CD4-positive, alpha-beta T cell (primary cell): ENCODE measurements around the gene CPTP. TPM values are rescaled to one million over a fixed set of nuclear protein-coding genes. Genes with fewer than 3 reads are reported as not detected.
A peak's percentile ranks its signal among the peaks of the same experiment; 100 is the strongest.

Experiments used
- ATAC-seq: fragments of 200-7000 bp; cut with Tn5 transposase; one replicate; pipeline ENCODE4 v1.10.0; 2022; ENCODE audit warnings: mild to moderate bottlenecking; ENCODE audit not compliant: poor library complexity
- CTCF ChIA-PET: fragments of 350-600 bp; sonication (Branson Sonifier 250); formaldehyde crosslinking; loops from one replicate; lab custom pipeline; 2021; ENCODE audit warnings: antibody characterized with exemption, inconsistent platforms; lab: Charles Lee
- POLR2A ChIA-PET: fragments of 350-600 bp; sonication (Branson Sonifier 250); formaldehyde crosslinking; loops from one replicate; lab custom pipeline; 2021; ENCODE audit warnings: antibody characterized with exemption, inconsistent platforms; lab: Charles Lee
- DNase-seq, 14 experiments: peaks; one replicate each; pipeline ENCODE4 v3.0.0-alpha.2; 2013 to 2020; ENCODE audit warnings: mixed read lengths in 2 of 14
- H3K27ac ChIP-seq, 2 donors: one replicate each; pipeline versions ENCODE4 v1.5.1 to v1.7.0; 2013; ENCODE audit warnings: low read length in 2 of 2, low read depth in 1 of 2, mild to moderate bottlenecking in 1 of 2
- H3K27me3 ChIP-seq, 2 experiments: 1 replicate in 1 of 2; 2 replicates in 1 of 2; pipeline versions ENCODE4 v1.6.1 to v1.7.0; 2013; ENCODE audit warnings: low read length in 2 of 2, control low read depth in 1 of 2, mild to moderate bottlenecking in 1 of 2, moderate library complexity in 1 of 2; ENCODE audit not compliant: insufficient read depth in 2 of 2, control insufficient read depth in 1 of 2
- H3K36me3 ChIP-seq: one replicate; pipeline ENCODE4 v1.6.1; 2013; ENCODE audit warnings: low read length, control low read depth; ENCODE audit not compliant: insufficient read depth
- H3K4me1 ChIP-seq: one replicate; pipeline ENCODE4 v1.6.1; 2013; ENCODE audit warnings: low read length, control low read depth; ENCODE audit not compliant: insufficient read depth
- H3K4me3 ChIP-seq: one replicate; pipeline ENCODE4 v1.5.1; 2013; ENCODE audit warnings: mild to moderate bottlenecking, low read length, moderate library complexity
- H3K9me3 ChIP-seq, 2 experiments: 1 replicate in 1 of 2; 2 replicates in 1 of 2; pipeline versions ENCODE4 v1.6.1 to v1.7.0; 2013; ENCODE audit warnings: low read length in 2 of 2, mild to moderate bottlenecking in 2 of 2, control low read depth in 1 of 2, moderate library complexity in 1 of 2; ENCODE audit not compliant: control insufficient read depth in 1 of 2, insufficient read depth in 1 of 2
- H3K27ac Mint-ChIP-seq: one replicate; pipeline ENCODE4 v1.8.0; 2020; ENCODE audit warnings: mixed read lengths
- H3K27me3 Mint-ChIP-seq: one replicate; pipeline ENCODE4 v1.8.0; 2021; ENCODE audit warnings: mixed read lengths
- H3K36me3 Mint-ChIP-seq: one replicate; pipeline ENCODE4 v1.8.0; 2021; ENCODE audit warnings: low read depth, mixed read lengths
- H3K4me1 Mint-ChIP-seq: one replicate; pipeline ENCODE4 v1.8.0; 2021; ENCODE audit warnings: low read depth, mixed read lengths
- H3K4me3 Mint-ChIP-seq: one replicate; pipeline ENCODE4 v1.8.0; 2020; ENCODE audit warnings: mild to moderate bottlenecking, mixed read lengths
- H3K9me3 Mint-ChIP-seq: one replicate; pipeline ENCODE4 v1.8.0; 2020; ENCODE audit warnings: mixed read lengths
- intact Hi-C, 2 experiments: fragments of 100-400 bp; cut with DNase I in 1 of 2; cut with micrococcal nuclease in 1 of 2; formaldehyde crosslinking; loops; one replicate each; pipeline versions ENCODE4 v1.15.1 to v1.9.0; 2023 to 2025; cut with DNase I, micrococcal nuclease
- total RNA-seq, 174 experiments: library from RNA in 2 of 174; stranded (reverse) in 2 of 174; gene quantifications; one replicate each; pipeline ENCODE4 v1.2.3 and lab custom pipeline; 2021 to 2026
- TF ChIP-seq, protein P1 (sequence below): fragments of 200-600 bp; IDR thresholded peaks from one replicate; pipeline ENCODE4 v1.8.0; 2022; ENCODE audit warnings: antibody characterized with exemption, mild to moderate bottlenecking

Gene CPTP
- total RNA-seq, 2 experiments from 2014 or later: 11.6 to 12.9 TPM

- no peak overlapping the region for H3K27ac Mint-ChIP-seq
- no peaks in the 10 kb centered on the region for H3K36me3 ChIP-seq
- ChIA-PET CTCF (no interaction called here), POLR2A (no interaction called here)
- DNase-seq (peak in 1 of 14 experiments; percentile 40), ATAC-seq (no peak)
- no peak overlapping the region for H3K27ac ChIP-seq
- TF ChIP-seq, protein P1, sequence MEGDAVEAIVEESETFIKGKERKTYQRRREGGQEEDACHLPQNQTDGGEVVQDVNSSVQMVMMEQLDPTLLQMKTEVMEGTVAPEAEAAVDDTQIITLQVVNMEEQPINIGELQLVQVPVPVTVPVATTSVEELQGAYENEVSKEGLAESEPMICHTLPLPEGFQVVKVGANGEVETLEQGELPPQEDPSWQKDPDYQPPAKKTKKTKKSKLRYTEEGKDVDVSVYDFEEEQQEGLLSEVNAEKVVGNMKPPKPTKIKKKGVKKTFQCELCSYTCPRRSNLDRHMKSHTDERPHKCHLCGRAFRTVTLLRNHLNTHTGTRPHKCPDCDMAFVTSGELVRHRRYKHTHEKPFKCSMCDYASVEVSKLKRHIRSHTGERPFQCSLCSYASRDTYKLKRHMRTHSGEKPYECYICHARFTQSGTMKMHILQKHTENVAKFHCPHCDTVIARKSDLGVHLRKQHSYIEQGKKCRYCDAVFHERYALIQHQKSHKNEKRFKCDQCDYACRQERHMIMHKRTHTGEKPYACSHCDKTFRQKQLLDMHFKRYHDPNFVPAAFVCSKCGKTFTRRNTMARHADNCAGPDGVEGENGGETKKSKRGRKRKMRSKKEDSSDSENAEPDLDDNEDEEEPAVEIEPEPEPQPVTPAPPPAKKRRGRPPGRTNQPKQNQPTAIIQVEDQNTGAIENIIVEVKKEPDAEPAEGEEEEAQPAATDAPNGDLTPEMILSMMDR: no peak
- H3K27me3 Mint-ChIP-seq: no peaks in the 10 kb centered on the region
- intact Hi-C loops: no loop called here
- H3K4me3 ChIP-seq: no peak overlapping the region
- no peaks in the 10 kb centered on the region for H3K4me1 Mint-ChIP-seq
- H3K27me3 ChIP-seq: no peaks in the 10 kb centered on the region
- H3K4me3 Mint-ChIP-seq: no peak overlapping the region
- no peaks in the 10 kb centered on the region for H3K9me3 Mint-ChIP-seq
- H3K4me1 ChIP-seq: no peaks in the 10 kb centered on the region
- H3K9me3 ChIP-seq: peaks cover 0 to 3% of the 10 kb centered on the region in 2 experiments
- H3K36me3 Mint-ChIP-seq: no peaks in the 10 kb centered on the region
Observed at GRCh38 chr1:1281533-1282321, 42.9 kb upstream of the CPTP start.

DNA sequence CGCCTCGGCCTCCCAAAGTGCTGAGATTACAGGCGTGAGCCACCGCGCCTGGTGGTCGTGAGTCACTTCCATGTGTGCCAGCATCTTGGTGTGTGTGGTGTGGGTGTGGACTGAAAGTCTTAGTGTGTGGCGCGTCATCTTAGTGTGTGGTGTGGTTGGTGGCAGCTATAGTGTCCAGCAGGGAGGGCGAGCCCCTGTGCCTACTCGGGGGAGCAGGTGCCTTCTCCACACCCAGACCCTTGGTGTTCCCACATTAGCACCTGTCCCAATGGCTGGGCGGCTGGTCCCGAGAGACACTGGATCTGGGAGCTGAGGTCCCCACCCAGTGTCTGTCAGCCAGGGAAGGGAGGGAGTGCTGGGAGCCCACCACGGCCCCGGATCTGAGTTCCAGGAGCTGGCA lies 41.6 kb upstream of the CPTP start:
- no peak overlapping the region for H3K4me3 ChIP-seq
- CTCF ChIA-PET: no interaction called here
- TF ChIP-seq, protein P1: no peak

DNA sequence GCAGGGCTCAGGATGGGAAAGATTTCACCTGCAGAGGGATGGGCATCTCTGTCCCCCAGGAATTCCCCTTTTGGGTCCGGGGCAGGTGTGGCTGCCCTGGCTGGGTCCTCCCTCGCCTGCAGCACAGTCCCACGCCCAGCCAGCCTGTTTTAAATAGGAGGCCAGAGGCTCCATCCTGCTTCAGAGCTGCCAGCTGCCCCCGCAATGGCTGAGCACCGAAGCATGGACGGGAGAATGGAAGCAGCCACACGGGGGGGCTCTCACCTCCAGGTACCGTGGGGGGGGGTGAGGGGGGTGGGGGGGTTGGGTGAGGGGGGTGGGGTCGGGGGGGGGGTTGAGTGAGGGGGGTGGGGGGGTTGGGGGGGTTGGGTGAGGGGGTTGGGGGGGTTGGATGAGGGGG lies 40.8 kb upstream of the CPTP start:
- no peaks in the 10 kb centered on the region for H3K9me3 Mint-ChIP-seq
- Histone ChIP-seq H3K4me3 (no peak overlapping the region), H3K27ac (no peak overlapping the region), H3K9me3 (peaks cover 0 to 3% of the 10 kb centered on the region in 2 experiments), H3K27me3 (no peaks in the 10 kb centered on the region), H3K36me3 (no peaks in the 10 kb centered on the region), H3K4me1 (no peaks in the 10 kb centered on the region)
- CTCF ChIA-PET: no interaction called here
- no peaks in the 10 kb centered on the region for H3K36me3 Mint-ChIP-seq
- H3K27me3 Mint-ChIP-seq: no peaks in the 10 kb centered on the region
- H3K4me1 Mint-ChIP-seq: no peaks in the 10 kb centered on the region
- H3K27ac Mint-ChIP-seq: no peak overlapping the region
- H3K4me3 Mint-ChIP-seq: no peak overlapping the region
- intact Hi-C loops: no loop called here
- no peak for ATAC-seq
- DNase-seq: no peak
- TF ChIP-seq, protein P1: no peak
- POLR2A ChIA-PET: interaction anchor here (0.6 kb wide), 1 partner anchor 105 kb away, joined by 3 read pairs; no protein-coding TSS in a partner anchor

More for the DNA sequence above, 41.6 kb upstream of the CPTP start:
- no peaks in the 10 kb centered on the region for H3K4me1 Mint-ChIP-seq
- H3K27me3 Mint-ChIP-seq: no peaks in the 10 kb centered on the region
- DNase-seq: peak in 1 of 14 experiments; percentile 36
- no peak for ATAC-seq
- no peaks in the 10 kb centered on the region for H3K9me3 Mint-ChIP-seq
- Histone ChIP-seq H3K9me3 (peaks cover 0 to 3% of the 10 kb centered on the region in 2 experiments), H3K36me3 (no peaks in the 10 kb centered on the region), H3K27me3 (no peaks in the 10 kb centered on the region), H3K4me1 (no peaks in the 10 kb centered on the region), H3K27ac (no peak overlapping the region)
- no peak overlapping the region for H3K27ac Mint-ChIP-seq
- H3K36me3 Mint-ChIP-seq: no peaks in the 10 kb centered on the region
- H3K4me3 Mint-ChIP-seq: no peak overlapping the region
- POLR2A ChIA-PET: no interaction called here
- intact Hi-C loops: no loop called here
